HG03280 (cell line): ENCODE results near the gene FAM209A.
"Not testable (repeated sequence)": the region's sequence is repeated elsewhere in the genome, so short reads cannot be mapped to it uniquely, and the experiment has no call there.

ENCODE experiments used
- ATAC-seq: cut with Tn5 transposase; IDR thresholded peaks from one replicate; pipeline ENCODE4 v1.9.1; 2021; ENCODE audit warnings: mild to moderate bottlenecking, moderate library complexity; ENCODE audit not compliant: unreplicated experiment

Gene FAM209A

GRCh38 chr20:56537997-56538396, 13.5 kb downstream of the FAM209A start:
- ATAC-seq, result no peak

GRCh38 chr20:56540415-56540814, 15.9 kb downstream of the FAM209A start:
- no peak for ATAC-seq

- no peak for ATAC-seq
These were observed 18.0 kb downstream of the FAM209A start for GRCh38 chr20:56542489-56543030.

- ATAC-seq, result no peak
These were observed 27.0 kb downstream of the FAM209A start for GRCh38 chr20:56551571-56551970.

GRCh38 chr20:56552911-56553629, 28.5 kb downstream of the FAM209A start:
- no peak for ATAC-seq

- ATAC-seq, result peak; percentile 89
These were observed 30.3 kb downstream of the FAM209A start for GRCh38 chr20:56554869-56555268.

GRCh38 chr20:56558968-56559367, 34.4 kb downstream of the FAM209A start:
- ATAC-seq, result no peak

- ATAC-seq, result not testable (repeated sequence)
These were observed 40.0 kb downstream of the FAM209A start for GRCh38 chr20:56564526-56564925.

- ATAC-seq, result no peak
These were observed 41.0 kb downstream of the FAM209A start for GRCh38 chr20:56565511-56565910.

GRCh38 chr20:56566621-56567020, 42.1 kb downstream of the FAM209A start:
- no peak for ATAC-seq

- no peak for ATAC-seq
These were observed 46.3 kb downstream of the FAM209A start for GRCh38 chr20:56570832-56571231.

GRCh38 chr20:56572172-56572571, 47.6 kb downstream of the FAM209A start:
- no peak for ATAC-seq

- ATAC-seq, result no peak
These were observed 49.4 kb downstream of the FAM209A start for GRCh38 chr20:56573986-56574385.

GRCh38 chr20:56574531-56575142, 50.1 kb downstream of the FAM209A start:
- no peak for ATAC-seq

- ATAC-seq, result no peak
These were observed 50.6 kb downstream of the FAM209A start for GRCh38 chr20:56575157-56575556.
